AG09309 (cell line): ENCODE data around the gene FAM184A.

ENCODE experiments used
- DNase-seq: peaks from one replicate; pipeline ENCODE4 v3.0.0-alpha.2; 2010; ENCODE audit warnings: low read depth
- H3K4me3 ChIP-seq: 2 replicates; pipeline ENCODE4 v1.5.1; 2011; ENCODE audit warnings: mild to moderate bottlenecking, low read depth, low read length, moderate library complexity; ENCODE audit not compliant: control insufficient read depth
- CTCF ChIP-seq: IDR thresholded peaks from 2 replicates; pipeline ENCODE4 v1.5.1; 2011; ENCODE audit warnings: mild to moderate bottlenecking, low read depth, low read length, inconsistent platforms; ENCODE audit not compliant: insufficient read depth, control insufficient read depth; ENCODE audit errors: missing control alignments

FAM184A gene

GRCh38 chr6:118965371-118965770 is 113.1 kb downstream of the FAM184A start:
- no peak overlapping the region for H3K4me3 ChIP-seq
- TF ChIP-seq CTCF, result no peak
- no peak for DNase-seq

GRCh38 chr6:118963003-118963402 is 115.5 kb downstream of the FAM184A start:
- no peak for DNase-seq
- TF ChIP-seq CTCF, result no peak

GRCh38 chr6:118959903-118960302 is 118.6 kb downstream of the FAM184A start:
- no peak for DNase-seq
- no peak for TF ChIP-seq CTCF
- no peak overlapping the region for H3K4me3 ChIP-seq

More at GRCh38 chr6:118963003-118963402, 115.5 kb downstream of the FAM184A start:
- no peak overlapping the region for H3K4me3 ChIP-seq

GRCh38 chr6:118953391-118953790 is 125.1 kb downstream of the FAM184A start:
- no peak for DNase-seq
- TF ChIP-seq CTCF, result no peak
- H3K4me3 ChIP-seq, result no peak overlapping the region

- no peak overlapping the region for H3K4me3 ChIP-seq
- TF ChIP-seq CTCF, result no peak
- DNase-seq, result no peak
Measured at GRCh38 chr6:118952683-118953082, 125.8 kb downstream of the FAM184A start.

GRCh38 chr6:118945217-118945616 is 133.2 kb downstream of the FAM184A start:
- no peak for TF ChIP-seq CTCF
- no peak for DNase-seq
- H3K4me3 ChIP-seq, result no peak overlapping the region

- DNase-seq, result no peak
- TF ChIP-seq CTCF, result no peak
- no peak overlapping the region for H3K4me3 ChIP-seq
Measured at GRCh38 chr6:118940770-118941169, 137.7 kb downstream of the FAM184A start.
